A673 (cell line): Measurements from ENCODE around the gene SPAST. TPM values are rescaled to one million over a fixed set of nuclear protein-coding genes. Genes with fewer than 3 reads are reported as not detected.
"Not testable (repeated sequence)": the region's sequence is repeated elsewhere in the genome, so short reads cannot be mapped to it uniquely, and the experiment has no call there.

Experiments used
- BruUV-seq: library from RNA; stranded (reverse); fragments of 400-500 nt; replicated peaks from 2 replicates; lab custom pipeline; 2021; lab: Mats Ljungman, UMichigan
- CTCF ChIA-PET: fragments of 300-600 bp; sonication (Branson Sonifier 250); formaldehyde crosslinking; loops from one replicate; lab custom pipeline; 2022; ENCODE audit warnings: antibody characterized with exemption; lab: Charles Lee
- POLR2A ChIA-PET: fragments of 300-600 bp; sonication (Branson Sonifier 250); formaldehyde crosslinking; loops from one replicate; lab custom pipeline; 2022; ENCODE audit warnings: antibody characterized with exemption; ENCODE audit not compliant: low non-redundant PET; lab: Charles Lee
- DNase-seq: peaks from one replicate; pipeline ENCODE4 v3.0.0-alpha.2; 2015; ENCODE audit warnings: low spot score
- H3K27ac ChIP-seq: fragments of 200-600 bp; sonication (generic); 2 replicates; pipeline ENCODE4 v1.5.1; 2016; ENCODE audit warnings: mixed run types, low read depth, mild to moderate bottlenecking, mixed read lengths, antibody characterized with exemption, low read length; ENCODE audit not compliant: poor library complexity, severe bottlenecking
- H3K27me3 ChIP-seq: fragments of 200-600 bp; sonication (generic); replicated peaks from 2 replicates; pipeline ENCODE4 v1.6.1; 2017; ENCODE audit warnings: mixed run types, low read depth, mild to moderate bottlenecking, mixed read lengths, antibody characterized with exemption, low read length; ENCODE audit not compliant: insufficient read depth, poor library complexity
- H3K36me3 ChIP-seq: fragments of 200-600 bp; sonication (generic); 2 replicates; pipeline ENCODE4 v1.6.1; 2016; ENCODE audit warnings: mixed run types, mild to moderate bottlenecking, mixed read lengths, antibody characterized with exemption, low read length; ENCODE audit not compliant: insufficient read depth, poor library complexity, severe bottlenecking
- H3K4me1 ChIP-seq: fragments of 200-600 bp; sonication (generic); 2 replicates; pipeline ENCODE4 v1.6.1; 2017; ENCODE audit warnings: mixed run types, mild to moderate bottlenecking, mixed read lengths, antibody characterized with exemption, low read length; ENCODE audit not compliant: insufficient read depth, poor library complexity, severe bottlenecking
- H3K4me3 ChIP-seq: fragments of 200-600 bp; sonication (generic); 2 replicates; pipeline ENCODE4 v1.5.1; 2016; ENCODE audit warnings: low read depth, mixed run types, mild to moderate bottlenecking, mixed read lengths, low read length; ENCODE audit not compliant: poor library complexity, severe bottlenecking
- H3K9me3 ChIP-seq: fragments of 200-600 bp; sonication (generic); 2 replicates; pipeline ENCODE4 v1.6.1; 2016; ENCODE audit warnings: mixed run types, low read depth, mild to moderate bottlenecking, mixed read lengths, antibody characterized with exemption, low read length; ENCODE audit not compliant: poor library complexity, severe bottlenecking
- CTCF ChIP-seq: fragments of 300-800, 200-600 bp; sonication (generic); conservative IDR thresholded peaks from 2 replicates; pipeline ENCODE4 v1.5.1; 2017; ENCODE audit warnings: low read depth, mild to moderate bottlenecking, antibody characterized with exemption, low read length, moderate library complexity, mixed read lengths
- EZH2 ChIP-seq: fragments of 200-600 bp; sonication (generic); IDR thresholded peaks from 2 replicates; pipeline ENCODE4 v1.6.1; 2017; ENCODE audit warnings: borderline replicate concordance, low read depth, mild to moderate bottlenecking, mixed read lengths, antibody characterized with exemption, low read length; ENCODE audit not compliant: poor library complexity, severe bottlenecking
- intact Hi-C: fragments of 100-400 bp; cut with micrococcal nuclease; formaldehyde crosslinking; loops from one replicate; pipeline ENCODE4 v1.10.0; 2022; ENCODE audit not compliant: unreplicated experiment
- total RNA-seq: library from RNA; stranded (reverse); gene quantifications from 2 replicates; pipeline ENCODE4 v1.2.3, GENCODE V29; 2021

Gene SPAST
- total RNA-seq, 1 experiment from 2014 or later: 40.2 TPM

- Histone ChIP-seq H3K27ac (no peak overlapping the region), H3K9me3 (no peaks in the 10 kb centered on the region), H3K4me3 (no peak overlapping the region), H3K27me3 (no peaks in the 10 kb centered on the region), H3K36me3 (peaks cover 5% of the 10 kb centered on the region), H3K4me1 (no peaks in the 10 kb centered on the region)
- BruUV-seq: no TSS peak
- CTCF ChIA-PET: no interaction called here
- TF ChIP-seq CTCF (no peak), EZH2 (no peak)
- POLR2A ChIA-PET: no interaction called here
- intact Hi-C loops: no loop called here
- no peak for DNase-seq
These were observed 125.7 kb downstream of the SPAST start for GRCh38 chr2:32189011-32189410.

GRCh38 chr2:32192418-32192817 lies 129.1 kb downstream of the SPAST start:
- no peak for DNase-seq
- Histone ChIP-seq H3K4me3 (no peak overlapping the region), H3K9me3 (no peaks in the 10 kb centered on the region), H3K27ac (no peak overlapping the region), H3K36me3 (peaks cover 2% of the 10 kb centered on the region), H3K4me1 (no peaks in the 10 kb centered on the region), H3K27me3 (no peaks in the 10 kb centered on the region)
- ChIA-PET POLR2A (no interaction called here), CTCF (no interaction called here)
- no TSS peak for BruUV-seq
- intact Hi-C loops: no loop called here
- no peak for TF ChIP-seq EZH2
- TF ChIP-seq CTCF: no peak

GRCh38 chr2:32200814-32201213 lies 137.5 kb downstream of the SPAST start:
- POLR2A ChIA-PET: interaction anchor here (0.7 kb wide), 1 partner anchor 48 kb away, joined by 3 read pairs; no protein-coding TSS in a partner anchor
- DNase-seq: no peak
- Histone ChIP-seq H3K27ac (no peak overlapping the region), H3K36me3 (peaks cover 6% of the 10 kb centered on the region), H3K27me3 (no peaks in the 10 kb centered on the region), H3K9me3 (no peaks in the 10 kb centered on the region), H3K4me1 (no peaks in the 10 kb centered on the region), H3K4me3 (no peak overlapping the region)
- TF ChIP-seq CTCF (no peak), EZH2 (no peak)
- CTCF ChIA-PET: no interaction called here
- intact Hi-C loops: no loop called here
- no TSS peak for BruUV-seq

- H3K4me3 ChIP-seq, H3K27me3 ChIP-seq, DNase-seq, BruUV-seq, H3K27ac ChIP-seq, H3K36me3 ChIP-seq, H3K9me3 ChIP-seq, intact Hi-C loops, H3K4me1 ChIP-seq, CTCF ChIA-PET, POLR2A ChIA-PET: not testable (repeated sequence)
These were observed 140.1 kb downstream of the SPAST start for GRCh38 chr2:32203428-32203827.
